Neural crest cell (in vitro differentiated cells): Measurements from ENCODE around the gene TOP2A. TPM values are rescaled to one million over a fixed set of nuclear protein-coding genes. Genes with fewer than 3 reads are reported as not detected.

Source experiments
- DNase-seq: peaks from one replicate; pipeline ENCODE4 v3.0.0; 2021; ENCODE audit warnings: low read depth, mixed read lengths, low spot score
- H3K27ac Mint-ChIP-seq: one replicate; pipeline ENCODE4 v1.8.0; 2021; ENCODE audit warnings: mild to moderate bottlenecking, mixed read lengths; ENCODE audit not compliant: unreplicated experiment
- H3K27me3 Mint-ChIP-seq: 2 replicates; pipeline ENCODE4 v1.8.0; 2021; ENCODE audit warnings: low read depth, mild to moderate bottlenecking, mixed read lengths
- H3K36me3 Mint-ChIP-seq: 2 replicates; pipeline ENCODE4 v1.8.0; 2021; ENCODE audit warnings: low read depth, mild to moderate bottlenecking, mixed read lengths
- H3K4me1 Mint-ChIP-seq: 2 replicates; pipeline ENCODE4 v1.8.0; 2021; ENCODE audit warnings: mixed read lengths
- H3K4me3 Mint-ChIP-seq: one replicate; pipeline ENCODE4 v1.8.0; 2021; ENCODE audit warnings: mild to moderate bottlenecking, mixed read lengths
- H3K9me3 Mint-ChIP-seq: 2 replicates; pipeline ENCODE4 v1.8.0; 2021; ENCODE audit warnings: mixed read lengths
- total RNA-seq: library from RNA; stranded (reverse); gene quantifications from 2 replicates; pipeline ENCODE4 v1.2.1, GENCODE V29; 2021
- TF ChIP-seq, protein P1 (sequence below): fragments of 200-600 bp; sonication (generic); conservative IDR thresholded peaks from 2 replicates; pipeline ENCODE4 v1.5.0; 2021; ENCODE audit warnings: antibody characterized with exemption, mild to moderate bottlenecking

Gene TOP2A
- total RNA-seq, 1 donor from 2014 or later, result 295 TPM

DNA sequence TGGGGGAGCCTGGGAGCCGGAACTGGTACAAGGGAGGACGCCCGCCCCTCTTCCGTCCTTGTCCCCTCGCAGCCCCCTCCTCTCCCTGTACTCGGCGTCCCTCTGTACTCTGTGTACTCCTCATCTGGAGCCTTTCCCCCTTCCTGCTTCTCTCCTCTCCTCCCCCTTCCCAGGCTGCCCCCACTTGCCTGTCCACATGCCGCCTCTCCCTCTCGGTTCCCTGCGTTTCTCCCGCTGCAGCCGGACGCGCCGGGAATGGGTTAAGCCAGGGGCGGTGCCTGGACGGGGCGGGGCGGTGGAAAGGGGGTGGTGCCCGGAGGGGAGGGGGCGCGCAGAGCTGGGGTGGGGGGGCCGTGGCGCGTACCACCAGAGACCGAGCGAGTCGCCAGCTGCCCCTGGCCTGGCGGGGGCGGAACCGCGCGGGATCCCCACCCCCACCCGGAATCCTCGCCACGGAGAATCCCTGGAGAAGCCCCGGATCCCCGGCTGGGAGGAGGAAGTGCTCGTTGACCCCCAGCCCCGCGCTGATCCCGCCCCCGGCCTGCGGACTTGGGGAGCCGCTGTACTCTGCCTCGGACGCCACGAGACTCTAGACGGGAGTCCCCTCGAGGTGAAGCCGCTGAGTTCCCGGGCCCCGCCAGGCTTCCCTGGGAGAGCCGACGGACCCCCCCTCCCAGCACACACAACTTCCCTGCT is 75.7 kb downstream of the TOP2A start:
- Mint-ChIP-seq H3K27me3 (peaks cover 19% of the 10 kb centered on the region), H3K9me3 (no peaks in the 10 kb centered on the region), H3K4me1 (peaks cover 62% of the 10 kb centered on the region), H3K36me3 (no peaks in the 10 kb centered on the region), H3K27ac (no peak overlapping the region), H3K4me3 (peak overlapping the region; percentile 92)
- TF ChIP-seq, protein P1, sequence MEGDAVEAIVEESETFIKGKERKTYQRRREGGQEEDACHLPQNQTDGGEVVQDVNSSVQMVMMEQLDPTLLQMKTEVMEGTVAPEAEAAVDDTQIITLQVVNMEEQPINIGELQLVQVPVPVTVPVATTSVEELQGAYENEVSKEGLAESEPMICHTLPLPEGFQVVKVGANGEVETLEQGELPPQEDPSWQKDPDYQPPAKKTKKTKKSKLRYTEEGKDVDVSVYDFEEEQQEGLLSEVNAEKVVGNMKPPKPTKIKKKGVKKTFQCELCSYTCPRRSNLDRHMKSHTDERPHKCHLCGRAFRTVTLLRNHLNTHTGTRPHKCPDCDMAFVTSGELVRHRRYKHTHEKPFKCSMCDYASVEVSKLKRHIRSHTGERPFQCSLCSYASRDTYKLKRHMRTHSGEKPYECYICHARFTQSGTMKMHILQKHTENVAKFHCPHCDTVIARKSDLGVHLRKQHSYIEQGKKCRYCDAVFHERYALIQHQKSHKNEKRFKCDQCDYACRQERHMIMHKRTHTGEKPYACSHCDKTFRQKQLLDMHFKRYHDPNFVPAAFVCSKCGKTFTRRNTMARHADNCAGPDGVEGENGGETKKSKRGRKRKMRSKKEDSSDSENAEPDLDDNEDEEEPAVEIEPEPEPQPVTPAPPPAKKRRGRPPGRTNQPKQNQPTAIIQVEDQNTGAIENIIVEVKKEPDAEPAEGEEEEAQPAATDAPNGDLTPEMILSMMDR, result no peak
- DNase-seq, result no peak

- Mint-ChIP-seq H3K4me3 (peak overlapping the region; percentile 87), H3K9me3 (no peaks in the 10 kb centered on the region), H3K4me1 (peaks cover 54% of the 10 kb centered on the region), H3K27ac (no peak overlapping the region), H3K36me3 (no peaks in the 10 kb centered on the region), H3K27me3 (peaks cover 19% of the 10 kb centered on the region)
- TF ChIP-seq, protein P1, result no peak
- peak; percentile 60 for DNase-seq
Measured at GRCh38 chr17:40340880-40341807, 76.6 kb downstream of the TOP2A start.

DNA sequence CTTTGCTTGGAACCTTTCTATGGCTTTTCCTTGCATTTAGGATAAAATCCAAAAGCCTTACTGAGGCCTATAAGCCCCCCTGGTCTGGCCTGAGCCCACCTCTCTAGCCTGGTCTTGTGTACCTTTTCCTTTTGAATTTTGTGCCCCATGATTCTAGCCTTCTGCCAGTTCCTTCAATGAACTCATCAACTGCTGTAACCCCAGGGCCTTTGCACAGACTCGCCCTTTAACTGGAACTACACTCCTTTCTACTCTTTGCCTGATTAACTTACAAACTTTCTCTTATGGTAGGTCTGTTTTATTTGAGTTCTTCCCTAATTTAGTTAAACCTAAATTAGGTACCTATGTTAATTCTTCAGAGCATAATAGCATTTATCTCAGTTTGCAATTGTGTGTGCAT is 77.4 kb downstream of the TOP2A start:
- TF ChIP-seq, protein P1, result no peak
- Mint-ChIP-seq H3K4me1 (peaks cover 47% of the 10 kb centered on the region), H3K27me3 (peaks cover 19% of the 10 kb centered on the region), H3K9me3 (no peaks in the 10 kb centered on the region), H3K4me3 (peak overlapping the region; percentile 87), H3K36me3 (no peaks in the 10 kb centered on the region), H3K27ac (no peak overlapping the region)
- DNase-seq, result no peak

- TF ChIP-seq, protein P1, result no peak
- DNase-seq, result no peak
- H3K4me3 Mint-ChIP-seq, result peak overlapping the region; percentile 56
- H3K36me3 Mint-ChIP-seq, result no peaks in the 10 kb centered on the region
- H3K27me3 Mint-ChIP-seq, result peaks cover 15% of the 10 kb centered on the region
- H3K4me1 Mint-ChIP-seq, result peaks cover 48% of the 10 kb centered on the region
- H3K27ac Mint-ChIP-seq, result no peak overlapping the region
- H3K9me3 Mint-ChIP-seq, result no peaks in the 10 kb centered on the region
Measured at GRCh38 chr17:40338941-40339649, 78.6 kb downstream of the TOP2A start.

Other genes starting within 250 kb of the TOP2A start
- 23.3 and 24.1 TPM in 2 replicates for gene RAPGEFL1, start 240.4 kb downstream of the TOP2A start, total RNA-seq
- gene WIPF2, start 198.6 kb downstream of the TOP2A start, total RNA-seq, result 28.7 and 30.2 TPM in 2 replicates
- gene CDC6, start 130.0 kb downstream of the TOP2A start, total RNA-seq, result 94.5 and 104 TPM in 2 replicates
- 22.3 and 25.9 TPM in 2 replicates for gene RARA, start 108.7 kb downstream of the TOP2A start, total RNA-seq
- 0.34 TPM in 1 of 2 replicates, not detected in the other for gene GJD3, start 53.2 kb downstream of the TOP2A start, total RNA-seq
- gene IGFBP4, start 25.6 kb upstream of the TOP2A start, total RNA-seq, result 56.1 and 56.7 TPM in 2 replicates
- gene TNS4, start 83.7 kb upstream of the TOP2A start, total RNA-seq, result not detected in 2 replicates
- 0.32 and 0.33 TPM in 2 replicates for gene CCR7, start 147.6 kb upstream of the TOP2A start, total RNA-seq
- 205 and 240 TPM in 2 replicates for gene SMARCE1, start 229.9 kb upstream of the TOP2A start, total RNA-seq
- 0.23 TPM in 1 of 2 replicates, not detected in the other for gene KRT222, start 247.3 kb upstream of the TOP2A start, total RNA-seq